Lung (tissue), 12 donors: ENCODE measurements around the gene ATG16L1. TPM values are rescaled to one million over a fixed set of nuclear protein-coding genes. Genes with fewer than 3 reads are reported as not detected.
A peak's percentile ranks its signal among the peaks of the same experiment; 100 is the strongest.

Experiments used
- ATAC-seq: fragments of 200-7000 bp; cut with Tn5 transposase; one replicate; pipeline ENCODE4 v1.9.1; 2020; ENCODE audit warnings: moderate number of reproducible peaks; ENCODE audit not compliant: insufficient read depth, low FRiP score
- DNase-seq, 3 donors: peaks; one replicate each; pipeline ENCODE4 v3.0.0-alpha.2; 2013 to 2017
- H3K27ac ChIP-seq, 2 donors: one replicate each; pipeline ENCODE4 v1.5.1; 2013; ENCODE audit warnings: mild to moderate bottlenecking in 2 of 2, moderate library complexity in 2 of 2, control low read depth in 1 of 2, inconsistent platforms in 1 of 2, low read depth in 1 of 2, low read length in 1 of 2
- H3K27me3 ChIP-seq, 3 donors: one replicate each; pipeline ENCODE4 v1.5.1; 2013; ENCODE audit warnings: low read length in 2 of 3; ENCODE audit not compliant: control insufficient read depth in 3 of 3, insufficient read depth in 3 of 3
- H3K36me3 ChIP-seq, 4 donors: one replicate each; pipeline ENCODE4 v1.5.1; 2013; ENCODE audit warnings: low read length in 4 of 4, mild to moderate bottlenecking in 1 of 4, moderate library complexity in 1 of 4; ENCODE audit not compliant: control insufficient read depth in 4 of 4, insufficient read depth in 4 of 4
- H3K4me1 ChIP-seq, 5 donors: one replicate each; pipeline ENCODE4 v1.5.1; 2013; ENCODE audit warnings: low read length in 5 of 5, mild to moderate bottlenecking in 2 of 5, moderate library complexity in 1 of 5; ENCODE audit not compliant: control insufficient read depth in 5 of 5, insufficient read depth in 5 of 5
- H3K4me3 ChIP-seq: one replicate; pipeline ENCODE4 v1.5.1; 2013; ENCODE audit warnings: mild to moderate bottlenecking, control low read depth, moderate library complexity
- H3K9ac ChIP-seq, 2 donors: one replicate each; pipeline ENCODE4 v1.5.1; 2013; ENCODE audit warnings: low read length in 2 of 2, control low read depth in 1 of 2; ENCODE audit not compliant: insufficient read depth in 1 of 2
- H3K9me3 ChIP-seq, 4 donors: one replicate each; pipeline ENCODE4 v1.5.1; 2013; ENCODE audit warnings: low read length in 3 of 4, mild to moderate bottlenecking in 1 of 4, moderate library complexity in 1 of 4; ENCODE audit not compliant: control insufficient read depth in 4 of 4, insufficient read depth in 3 of 4
- WGBS, 2 donors: extraction: QIAGEN DNeasy Blood & Tissue Kit; methylation state at CpG; one replicate each; pipeline ENCODE4 v1.1.7; 2013; 5-methylcytosine and 5-hydroxymethylcytosine counted together
- polyA plus RNA-seq, 2 donors: library from polyadenylated mRNA; stranded (reverse); fragments of 200-250 nt; gene quantifications; one replicate each; pipeline ENCODE4 v1.2.1, GENCODE V29; 2013
- total RNA-seq, 2 donors: library from RNA; depleted of rRNA in 1 of 2; stranded (reverse); fragments of >200 nt in 1 of 2; gene quantifications; one replicate each; pipeline ENCODE4 v1.2.1, GENCODE V29; 2014 to 2021
- TF ChIP-seq, protein P1 (sequence below): IDR thresholded peaks from 2 replicates; pipeline ENCODE4 v1.5.1; 2012; ENCODE audit warnings: mild to moderate bottlenecking; ENCODE audit errors: control extremely low read depth, extremely low read depth
- donor health status: control.
- donor health status: control.
- donor health status: Bipolar disorder and iron deficiency.
- donor health status: healthy.
- donor health status: DM: yes; HTN: yes; CAD: no.

The ATG16L1 gene
- total and polyA plus RNA-seq, 4 donors, result 10.9 to 37.0 (median 20.3) TPM

DNA sequence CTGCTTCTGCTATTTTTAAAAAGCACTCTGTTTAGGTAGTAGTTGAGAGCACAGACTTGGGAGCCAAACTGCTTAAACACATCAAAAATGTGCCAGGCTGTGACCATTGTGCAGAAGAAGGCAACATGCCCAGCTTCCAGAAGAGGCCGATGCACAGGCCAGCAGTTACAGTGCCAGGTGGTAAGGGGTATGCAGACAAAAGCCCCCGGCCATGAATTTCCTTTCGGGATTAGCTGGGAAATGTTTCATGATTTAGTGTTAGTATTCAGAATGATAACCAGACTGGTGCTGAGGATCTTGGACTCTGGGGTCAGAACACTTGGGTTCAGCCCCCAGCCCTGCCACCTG lies 40.0 kb upstream of the ATG16L1 start:
- no peaks in the 10 kb centered on the region for H3K27me3 ChIP-seq
- 69 to 83% methylated on average over 3 of the region's 3 CpGs for WGBS, 2 donors
- H3K4me1 ChIP-seq, result peaks cover 4 to 10% (median 8%) of the 10 kb centered on the region in 5 donors
- DNase-seq (no peak), ATAC-seq (no peak)
- peaks cover 0 to 3% (median 0%) of the 10 kb centered on the region in 4 donors for H3K36me3 ChIP-seq
- no peaks in the 10 kb centered on the region for H3K9me3 ChIP-seq
- no peak overlapping the region for H3K9ac ChIP-seq
- TF ChIP-seq, protein P1, sequence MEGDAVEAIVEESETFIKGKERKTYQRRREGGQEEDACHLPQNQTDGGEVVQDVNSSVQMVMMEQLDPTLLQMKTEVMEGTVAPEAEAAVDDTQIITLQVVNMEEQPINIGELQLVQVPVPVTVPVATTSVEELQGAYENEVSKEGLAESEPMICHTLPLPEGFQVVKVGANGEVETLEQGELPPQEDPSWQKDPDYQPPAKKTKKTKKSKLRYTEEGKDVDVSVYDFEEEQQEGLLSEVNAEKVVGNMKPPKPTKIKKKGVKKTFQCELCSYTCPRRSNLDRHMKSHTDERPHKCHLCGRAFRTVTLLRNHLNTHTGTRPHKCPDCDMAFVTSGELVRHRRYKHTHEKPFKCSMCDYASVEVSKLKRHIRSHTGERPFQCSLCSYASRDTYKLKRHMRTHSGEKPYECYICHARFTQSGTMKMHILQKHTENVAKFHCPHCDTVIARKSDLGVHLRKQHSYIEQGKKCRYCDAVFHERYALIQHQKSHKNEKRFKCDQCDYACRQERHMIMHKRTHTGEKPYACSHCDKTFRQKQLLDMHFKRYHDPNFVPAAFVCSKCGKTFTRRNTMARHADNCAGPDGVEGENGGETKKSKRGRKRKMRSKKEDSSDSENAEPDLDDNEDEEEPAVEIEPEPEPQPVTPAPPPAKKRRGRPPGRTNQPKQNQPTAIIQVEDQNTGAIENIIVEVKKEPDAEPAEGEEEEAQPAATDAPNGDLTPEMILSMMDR, result no peak
- no peak overlapping the region for H3K4me3 ChIP-seq
- H3K27ac ChIP-seq, result peak overlapping the region in 1 of 2 donors; percentile 52

DNA sequence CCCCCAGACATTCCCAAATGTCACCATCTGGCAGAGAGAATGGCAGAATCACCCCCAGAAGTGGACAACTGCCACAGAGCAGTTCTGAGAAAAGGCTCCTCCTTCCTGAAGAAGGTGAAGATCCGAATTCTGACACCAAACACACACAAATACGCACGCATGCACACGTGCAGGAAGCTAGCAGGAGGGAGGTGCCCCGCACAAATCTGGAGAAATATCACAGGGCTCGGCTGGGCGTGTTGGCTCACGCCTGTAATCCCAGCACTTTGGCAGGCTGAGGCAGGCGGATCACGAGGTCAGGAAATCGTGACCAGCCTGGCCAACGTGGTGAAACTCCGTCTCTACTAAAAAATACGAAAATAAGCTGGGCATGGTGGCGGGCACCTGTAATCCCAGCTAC lies 38.5 kb upstream of the ATG16L1 start:
- 90 to 94% methylated on average over 15 of the region's 15 CpGs for WGBS, 2 donors
- Histone ChIP-seq H3K4me3 (no peak overlapping the region), H3K36me3 (no peaks in the 10 kb centered on the region), H3K27me3 (no peaks in the 10 kb centered on the region), H3K4me1 (peaks cover 4 to 10% (median 6%) of the 10 kb centered on the region in 5 donors), H3K27ac (no peak overlapping the region), H3K9ac (no peak overlapping the region), H3K9me3 (no peaks in the 10 kb centered on the region)
- TF ChIP-seq, protein P1, result no peak
- DNase-seq, result no peak
- no peak for ATAC-seq

DNA sequence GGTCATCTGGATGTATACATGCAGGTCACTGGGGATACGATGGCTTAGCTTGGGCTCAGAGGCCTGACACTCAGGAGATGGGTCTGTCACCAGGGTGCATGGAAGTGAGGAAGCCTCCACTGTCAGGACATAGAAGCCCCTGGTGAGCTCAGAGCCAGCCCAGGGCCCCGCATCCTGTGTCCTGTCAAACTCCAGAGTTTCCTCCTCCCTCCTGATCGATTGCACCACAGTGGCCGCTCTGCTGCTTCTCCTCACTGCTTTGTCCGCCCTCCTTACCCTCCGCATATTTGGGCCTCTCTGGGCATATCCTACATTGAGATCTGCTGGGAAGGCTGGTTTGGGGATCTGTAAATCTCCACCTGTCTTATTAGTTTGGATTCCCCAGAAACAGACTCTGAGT lies 37.5 kb upstream of the ATG16L1 start:
- no peaks in the 10 kb centered on the region for H3K36me3 ChIP-seq
- peaks cover 2 to 10% (median 5%) of the 10 kb centered on the region in 5 donors for H3K4me1 ChIP-seq
- WGBS, 2 donors, result 89 to 92% methylated on average over 6 of the region's 6 CpGs
- H3K9me3 ChIP-seq, result no peaks in the 10 kb centered on the region
- no peak overlapping the region for H3K27ac ChIP-seq
- TF ChIP-seq, protein P1, result no peak
- DNase-seq (no peak), ATAC-seq (no peak)
- H3K4me3 ChIP-seq, result no peak overlapping the region
- no peaks in the 10 kb centered on the region for H3K27me3 ChIP-seq
- H3K9ac ChIP-seq, result no peak overlapping the region

DNA sequence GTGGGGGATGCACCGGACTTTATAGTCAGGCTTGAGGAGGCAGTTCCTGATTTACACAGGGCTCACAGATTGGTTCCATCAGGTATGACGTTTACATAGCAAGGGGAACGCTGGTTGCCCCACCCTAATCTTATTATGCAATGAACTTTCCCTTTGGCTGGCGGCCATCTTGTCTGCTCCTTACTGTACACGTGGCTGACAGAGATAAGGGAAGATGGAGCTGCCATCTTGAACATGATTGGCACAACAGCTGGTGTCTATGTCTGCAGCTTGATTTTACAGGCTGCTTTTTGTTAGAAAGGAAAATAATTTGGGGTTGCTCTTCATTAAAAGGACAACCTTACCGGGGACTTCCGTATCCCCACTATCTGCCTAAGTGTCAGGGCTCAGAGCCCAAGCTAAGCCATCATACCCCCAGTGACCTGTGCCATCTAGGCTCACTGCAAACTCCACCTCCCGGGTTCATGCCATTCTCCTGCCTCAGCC lies 33.5 kb upstream of the ATG16L1 start:
- H3K9ac ChIP-seq, result no peak overlapping the region
- no peaks in the 10 kb centered on the region for H3K27me3 ChIP-seq
- H3K4me1 ChIP-seq, result no peaks in the 10 kb centered on the region
- no peaks in the 10 kb centered on the region for H3K9me3 ChIP-seq
- H3K36me3 ChIP-seq, result no peaks in the 10 kb centered on the region
- no peak overlapping the region for H3K4me3 ChIP-seq
- WGBS, 2 donors, result 68 to 73% methylated on average over 8 of the region's 8 CpGs
- TF ChIP-seq, protein P1, result no peak
- no peak for ATAC-seq
- no peak overlapping the region for H3K27ac ChIP-seq
- DNase-seq, result no peak
